ENCODE results near the gene CSNK1G3. TPM values are rescaled to one million over a fixed set of nuclear protein-coding genes. Genes with fewer than 3 reads are reported as not detected.
A peak's percentile ranks its signal among the peaks of the same experiment; 100 is the strongest.

Gene CSNK1G3
- polyA plus RNA-seq, 1 donor (not counting 4 experiments of a cell fraction or from before 2014, with no cell fraction given), result 34.0 TPM

- Histone ChIP-seq H3K4me1 (ENCODE audit: control insufficient read depth, extremely low read depth, insufficient read depth, low read length) (no peaks in the 10 kb centered on the region), H4K20me1 (ENCODE audit: control insufficient read depth, extremely low read depth, insufficient read depth, low read length) (peaks cover 3% of the 10 kb centered on the region), H2AFZ (ENCODE audit: control insufficient read depth, low read length) (no peak overlapping the region), H3K4me2 (ENCODE audit: control insufficient read depth, extremely low read depth, insufficient read depth, low read depth, low read length) (no peak overlapping the region), H3K9me1 (ENCODE audit: control insufficient read depth, extremely low read depth, insufficient read depth, low read length) (peaks cover 3% of the 10 kb centered on the region), H3K9ac (ENCODE audit: control insufficient read depth, extremely low read depth, insufficient read depth, low read length) (no peak overlapping the region), H3K9me3 (ENCODE audit: control insufficient read depth, low read depth, low read length) (no peaks in the 10 kb centered on the region), H3K36me3 (ENCODE audit: control insufficient read depth in 2 of 2, extremely low read depth in 1 of 2, insufficient read depth in 2 of 2, low read length in 2 of 2) (peaks cover 0 to 2% of the 10 kb centered on the region in 2 experiments), H3K79me2 (ENCODE audit: control insufficient read depth, insufficient read depth, low read length) (peaks cover 22% of the 10 kb centered on the region), H3K27me3 (ENCODE audit: control insufficient read depth, extremely low read depth, insufficient read depth, low read length) (no peaks in the 10 kb centered on the region), H3K27ac (ENCODE audit: control insufficient read depth, insufficient read depth, low read length) (no peak overlapping the region), H3K4me3 (ENCODE audit: control insufficient read depth in 2 of 3, extremely low read depth in 1 of 3, insufficient read depth in 2 of 3, low read depth in 1 of 3, low read length in 3 of 3) (no peak overlapping the region)
- dilution Hi-C loops (cut with MboI; ENCODE audit: extremely low pct_ligation_motif_present, low sequenced_read_pairs), result no loop called here
- DNase-seq (ENCODE audit: low read depth, low spot score) (no peak), FAIRE-seq (no peak)
- TF ChIP-seq CTCF (optimal IDR thresholded peaks at IDR 0.05 in 1 of 3, IDR thresholded peaks at IDR 0.05 in 1 of 3, conservative IDR thresholded peaks at IDR 0.05 in 1 of 3; ENCODE audit: extremely low read depth in 1 of 3, insufficient read depth in 2 of 3, low read length in 3 of 3) (no peak), EZH2 (IDR thresholded peaks at IDR 0.05; ENCODE audit: low read length) (no peak)
Observed at GRCh38 chr5:123549256-123549904, 37.4 kb downstream of the CSNK1G3 start.

GRCh38 chr5:123554601-123555000 lies 42.6 kb downstream of the CSNK1G3 start:
- FAIRE-seq, result peak; percentile 55
- H3K27ac ChIP-seq (ENCODE audit: control insufficient read depth, insufficient read depth, low read length), result no peak overlapping the region
- dilution Hi-C loops (cut with MboI; ENCODE audit: extremely low pct_ligation_motif_present, low sequenced_read_pairs), result no loop called here

More at GRCh38 chr5:123554601-123555000, 42.6 kb downstream of the CSNK1G3 start:
- H3K9me3 ChIP-seq (ENCODE audit: control insufficient read depth, low read depth, low read length), result no peaks in the 10 kb centered on the region
- no peaks in the 10 kb centered on the region for H3K9me1 ChIP-seq (ENCODE audit: control insufficient read depth, extremely low read depth, insufficient read depth, low read length)
- no peak overlapping the region for H3K4me3 ChIP-seq (ENCODE audit: control insufficient read depth in 2 of 3, extremely low read depth in 1 of 3, insufficient read depth in 2 of 3, low read depth in 1 of 3, low read length in 3 of 3)
- TF ChIP-seq CTCF (optimal IDR thresholded peaks at IDR 0.05 in 1 of 3, IDR thresholded peaks at IDR 0.05 in 1 of 3, conservative IDR thresholded peaks at IDR 0.05 in 1 of 3; ENCODE audit: extremely low read depth in 1 of 3, insufficient read depth in 2 of 3, low read length in 3 of 3) (no peak), EZH2 (IDR thresholded peaks at IDR 0.05; ENCODE audit: low read length) (no peak)
- H2AFZ ChIP-seq (ENCODE audit: control insufficient read depth, low read length), result no peak overlapping the region
- no peaks in the 10 kb centered on the region for H3K4me1 ChIP-seq (ENCODE audit: control insufficient read depth, extremely low read depth, insufficient read depth, low read length)
- H4K20me1 ChIP-seq (ENCODE audit: control insufficient read depth, extremely low read depth, insufficient read depth, low read length), result no peaks in the 10 kb centered on the region
- no peaks in the 10 kb centered on the region for H3K27me3 ChIP-seq (ENCODE audit: control insufficient read depth, extremely low read depth, insufficient read depth, low read length)
- H3K9ac ChIP-seq (ENCODE audit: control insufficient read depth, extremely low read depth, insufficient read depth, low read length), result no peak overlapping the region
- no peak for DNase-seq (ENCODE audit: low read depth, low spot score)
- peaks cover 4% of the 10 kb centered on the region for H3K79me2 ChIP-seq (ENCODE audit: control insufficient read depth, insufficient read depth, low read length)
- no peak overlapping the region for H3K4me2 ChIP-seq (ENCODE audit: control insufficient read depth, extremely low read depth, insufficient read depth, low read depth, low read length)
- H3K36me3 ChIP-seq (ENCODE audit: control insufficient read depth in 2 of 2, extremely low read depth in 1 of 2, insufficient read depth in 2 of 2, low read length in 2 of 2), result peaks cover 3 to 4% of the 10 kb centered on the region in 2 experiments

Measured in keratinocyte (primary cell).